PC-9 (cell line): Measurements from ENCODE around the gene CLBA1.

Experiments
- EZH2 ChIP-seq: fragments of 200-600 bp; sonication (generic); IDR thresholded peaks from 2 replicates; pipeline ENCODE4 v1.8.0; 2017; ENCODE audit warnings: antibody characterized with exemption, low read depth
- TF ChIP-seq, protein P1 (sequence below): fragments of 200-600 bp; sonication (generic); conservative IDR thresholded peaks from 2 replicates; pipeline ENCODE4 v1.6.1; 2017; ENCODE audit warnings: mixed run types, antibody characterized with exemption, mild to moderate bottlenecking, moderate library complexity

DNA sequence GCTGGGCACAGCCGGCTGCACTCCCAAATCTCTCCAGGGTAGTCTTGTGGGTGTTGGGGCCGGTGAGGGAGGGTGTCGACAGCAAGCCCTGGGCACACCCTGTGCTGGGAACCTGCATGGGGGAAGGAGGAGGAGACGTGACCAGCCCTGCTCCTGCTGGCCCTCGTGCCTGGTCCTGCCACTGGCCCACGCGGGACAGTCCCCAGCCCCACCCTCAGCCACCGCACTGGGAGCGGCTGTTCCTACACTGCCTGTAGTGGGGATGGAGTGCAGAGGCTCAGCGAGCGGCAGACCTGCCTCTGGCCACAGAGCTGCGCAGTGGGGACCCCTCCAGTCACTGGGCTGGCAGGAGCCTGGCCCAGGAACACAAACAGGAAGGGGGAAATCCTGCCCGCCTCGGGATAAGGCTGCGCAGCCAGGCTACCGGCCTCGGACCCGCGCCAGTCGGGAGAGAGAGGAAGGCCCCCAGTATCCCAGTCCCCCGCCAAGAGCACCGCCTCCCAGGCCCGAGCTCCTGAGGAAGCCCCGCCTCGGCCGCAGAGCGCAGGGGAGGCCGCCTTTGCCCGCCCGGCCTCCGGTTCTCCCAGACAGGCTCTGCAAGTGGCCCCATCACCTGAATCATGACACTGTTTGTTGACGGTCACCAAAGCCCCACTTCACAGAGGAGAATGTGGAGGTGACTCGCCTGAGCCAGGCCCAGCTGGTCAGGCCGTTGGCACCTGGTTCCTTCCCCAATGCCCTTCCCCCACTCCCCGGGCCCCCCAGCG is 18.0 kb upstream of the CLBA1 start:
- TF ChIP-seq, protein P1, sequence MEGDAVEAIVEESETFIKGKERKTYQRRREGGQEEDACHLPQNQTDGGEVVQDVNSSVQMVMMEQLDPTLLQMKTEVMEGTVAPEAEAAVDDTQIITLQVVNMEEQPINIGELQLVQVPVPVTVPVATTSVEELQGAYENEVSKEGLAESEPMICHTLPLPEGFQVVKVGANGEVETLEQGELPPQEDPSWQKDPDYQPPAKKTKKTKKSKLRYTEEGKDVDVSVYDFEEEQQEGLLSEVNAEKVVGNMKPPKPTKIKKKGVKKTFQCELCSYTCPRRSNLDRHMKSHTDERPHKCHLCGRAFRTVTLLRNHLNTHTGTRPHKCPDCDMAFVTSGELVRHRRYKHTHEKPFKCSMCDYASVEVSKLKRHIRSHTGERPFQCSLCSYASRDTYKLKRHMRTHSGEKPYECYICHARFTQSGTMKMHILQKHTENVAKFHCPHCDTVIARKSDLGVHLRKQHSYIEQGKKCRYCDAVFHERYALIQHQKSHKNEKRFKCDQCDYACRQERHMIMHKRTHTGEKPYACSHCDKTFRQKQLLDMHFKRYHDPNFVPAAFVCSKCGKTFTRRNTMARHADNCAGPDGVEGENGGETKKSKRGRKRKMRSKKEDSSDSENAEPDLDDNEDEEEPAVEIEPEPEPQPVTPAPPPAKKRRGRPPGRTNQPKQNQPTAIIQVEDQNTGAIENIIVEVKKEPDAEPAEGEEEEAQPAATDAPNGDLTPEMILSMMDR, result no peak
- TF ChIP-seq EZH2, result no peak
